ENCODE data around the gene VILL.
"Not testable (repeated sequence)": the region's sequence is repeated elsewhere in the genome, so short reads cannot be mapped to it uniquely, and the experiment has no call there.

The VILL gene

GRCh38 chr3:37986479-37987314, 3.9 kb upstream of the VILL start:
- DNase-seq (ENCODE audit: low read depth in 2 of 2): no peak

- DNase-seq (ENCODE audit: low read depth in 2 of 2): no peak
These were observed 3.3 kb upstream of the VILL start for GRCh38 chr3:37987315-37987697.

- no peak for DNase-seq (ENCODE audit: low read depth in 2 of 2)
These were observed 2.8 kb upstream of the VILL start for GRCh38 chr3:37987751-37988179.

GRCh38 chr3:37988376-37988775, 2.2 kb upstream of the VILL start:
- DNase-seq (ENCODE audit: low read depth in 2 of 2): not testable (repeated sequence)

GRCh38 chr3:37988931-37989525, 1.6 kb upstream of the VILL start:
- DNase-seq (ENCODE audit: low read depth in 2 of 2): no peak

- no peak for DNase-seq (ENCODE audit: low read depth in 2 of 2)
These were observed 635 bp upstream of the VILL start for GRCh38 chr3:37989821-37990480.

GRCh38 chr3:37991109-37991508, 523 bp downstream of the VILL start:
- no peak for DNase-seq (ENCODE audit: low read depth in 2 of 2)

- no peak for DNase-seq (ENCODE audit: low read depth in 2 of 2)
These were observed 1.2 kb downstream of the VILL start for GRCh38 chr3:37991823-37992222.

- DNase-seq (ENCODE audit: low read depth in 2 of 2): no peak
These were observed 1.9 kb downstream of the VILL start for GRCh38 chr3:37992271-37993066.

GRCh38 chr3:37993067-37993455, 2.5 kb downstream of the VILL start:
- DNase-seq (ENCODE audit: low read depth in 2 of 2): no peak

GRCh38 chr3:37993460-37993819, 2.9 kb downstream of the VILL start:
- no peak for DNase-seq (ENCODE audit: low read depth in 2 of 2)

GRCh38 chr3:37993820-37994638, 3.4 kb downstream of the VILL start:
- peak; percentile 29 to 30 for DNase-seq (ENCODE audit: low read depth in 2 of 2)

GRCh38 chr3:37994639-37994972, 4.0 kb downstream of the VILL start:
- no peak for DNase-seq (ENCODE audit: low read depth in 2 of 2)

- no peak for DNase-seq (ENCODE audit: low read depth in 2 of 2)
These were observed 5.4 kb downstream of the VILL start for GRCh38 chr3:37995652-37996641.

- DNase-seq (ENCODE audit: low read depth in 2 of 2): peak; percentile 68 to 69
These were observed 6.3 kb downstream of the VILL start for GRCh38 chr3:37996785-37997301.

- no peak for DNase-seq (ENCODE audit: low read depth in 2 of 2)
These were observed 6.8 kb downstream of the VILL start for GRCh38 chr3:37997342-37997741.

- DNase-seq (ENCODE audit: low read depth in 2 of 2): no peak
These were observed 7.3 kb downstream of the VILL start for GRCh38 chr3:37997791-37998370.

- no peak for DNase-seq (ENCODE audit: low read depth in 2 of 2)
These were observed 9.2 kb downstream of the VILL start for GRCh38 chr3:37999836-38000235.

- no peak for DNase-seq (ENCODE audit: low read depth in 2 of 2)
These were observed 9.8 kb downstream of the VILL start for GRCh38 chr3:38000242-38000916.
